Activated CD4-positive, CD25-positive, alpha-beta regulatory T cell treated with anti-CD3 and anti-CD28 coated beads, Interleukin-2, amount 50 U/mL, for 24 hours (primary cell): ENCODE measurements around the gene ASB16.
A peak's percentile ranks its signal among the peaks of the same experiment; 100 is the strongest.
"Not testable (repeated sequence)": the region's sequence is repeated elsewhere in the genome, so short reads cannot be mapped to it uniquely, and the experiment has no call there.

Experiments
- ATAC-seq, 2 donors: fragments of 150-1000 bp; cut with Tn5 transposase; one replicate each; pipeline ENCODE4 v1.10.0; 2021; ENCODE audit warnings: mild to moderate bottlenecking in 1 of 2, moderate library complexity in 1 of 2

Gene ASB16

DNA sequence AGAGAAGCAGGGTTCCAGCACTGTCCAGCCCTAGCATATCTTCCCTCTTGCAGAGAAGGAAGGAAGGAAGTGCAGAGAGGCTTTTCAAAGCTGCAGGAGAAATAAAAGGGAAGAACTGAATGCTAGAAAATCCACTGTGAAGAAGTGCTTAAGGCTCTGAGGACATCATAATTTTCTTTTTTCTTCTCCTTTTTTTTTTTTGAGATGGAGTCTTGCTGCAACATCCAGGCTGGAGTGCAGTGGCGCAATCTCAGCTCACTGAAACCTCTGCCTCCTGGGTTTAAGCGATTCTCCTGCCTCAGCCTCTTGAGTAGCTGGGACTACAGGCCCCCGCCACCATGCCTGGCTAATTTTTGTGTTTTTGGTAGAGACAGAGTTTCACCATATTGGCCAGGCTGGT is 21.4 kb upstream of the ASB16 start:
- ATAC-seq, result not testable (repeated sequence)

DNA sequence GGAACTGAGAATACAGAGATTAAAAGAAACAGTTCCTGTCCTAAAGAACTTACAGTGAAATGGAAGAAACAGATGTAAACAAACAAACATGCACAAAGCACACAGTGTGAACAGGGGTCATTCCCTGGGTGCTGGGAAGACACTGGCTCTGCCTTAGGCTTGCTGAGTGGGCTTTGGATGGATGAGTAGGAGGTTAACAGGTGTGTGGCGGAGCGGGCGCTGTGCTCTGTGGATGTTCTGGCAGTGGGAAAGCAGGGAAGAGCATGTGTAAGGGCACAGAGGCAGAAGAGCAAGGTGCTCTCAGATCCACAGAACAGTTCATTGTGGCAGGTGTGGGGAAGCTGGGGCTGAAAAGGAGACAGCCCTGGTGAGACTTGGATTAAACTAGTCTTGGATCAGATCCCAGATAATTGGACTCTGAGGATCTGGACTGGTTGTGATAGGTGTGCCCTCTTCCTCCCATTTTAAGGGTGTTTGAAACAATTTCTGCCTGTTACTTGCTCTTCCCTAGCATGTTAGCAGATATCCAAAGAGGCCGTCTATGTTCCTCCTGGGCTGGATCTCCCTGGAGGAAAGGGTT is 20.7 kb upstream of the ASB16 start:
- ATAC-seq, result no peak

DNA sequence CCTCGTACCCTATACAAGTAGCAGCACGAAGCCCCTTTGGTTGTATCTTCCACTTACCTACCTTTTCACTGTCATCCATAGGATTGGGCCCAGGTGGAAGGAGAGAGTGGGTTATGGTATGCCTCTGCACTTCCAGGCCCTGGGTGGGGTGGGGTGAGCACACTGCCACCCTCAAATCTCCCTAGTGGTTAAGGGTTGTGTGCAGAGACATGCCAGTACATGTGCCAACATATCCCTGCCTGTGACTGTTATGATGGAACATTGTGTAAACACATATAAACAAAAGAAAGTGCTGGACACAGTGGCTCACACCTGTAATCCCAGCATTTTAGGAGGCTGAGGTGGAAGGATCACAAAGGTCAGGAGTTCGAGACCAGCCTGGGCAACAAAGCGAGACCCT is 17.6 kb upstream of the ASB16 start:
- ATAC-seq, result no peak

DNA sequence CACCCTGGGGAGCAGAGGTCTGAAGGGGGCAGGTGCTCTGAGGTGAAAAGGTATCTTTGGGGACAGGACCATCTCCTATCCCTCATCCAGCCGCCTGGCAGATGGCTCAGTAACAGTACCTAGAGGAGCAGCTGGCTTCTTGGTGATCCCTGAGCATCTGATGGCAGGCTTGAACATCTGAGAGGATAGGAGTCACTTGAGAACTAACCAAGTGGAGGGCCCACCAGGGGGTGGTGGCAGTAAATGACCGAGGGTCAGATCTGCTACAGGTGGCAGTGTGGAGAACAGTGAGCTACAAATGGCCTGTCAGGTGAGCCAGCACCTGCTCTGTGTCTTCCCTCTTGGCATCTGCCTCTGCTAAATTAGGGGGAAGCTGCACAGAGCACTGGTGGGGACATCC is 15.0 kb upstream of the ASB16 start:
- no peak for ATAC-seq

DNA sequence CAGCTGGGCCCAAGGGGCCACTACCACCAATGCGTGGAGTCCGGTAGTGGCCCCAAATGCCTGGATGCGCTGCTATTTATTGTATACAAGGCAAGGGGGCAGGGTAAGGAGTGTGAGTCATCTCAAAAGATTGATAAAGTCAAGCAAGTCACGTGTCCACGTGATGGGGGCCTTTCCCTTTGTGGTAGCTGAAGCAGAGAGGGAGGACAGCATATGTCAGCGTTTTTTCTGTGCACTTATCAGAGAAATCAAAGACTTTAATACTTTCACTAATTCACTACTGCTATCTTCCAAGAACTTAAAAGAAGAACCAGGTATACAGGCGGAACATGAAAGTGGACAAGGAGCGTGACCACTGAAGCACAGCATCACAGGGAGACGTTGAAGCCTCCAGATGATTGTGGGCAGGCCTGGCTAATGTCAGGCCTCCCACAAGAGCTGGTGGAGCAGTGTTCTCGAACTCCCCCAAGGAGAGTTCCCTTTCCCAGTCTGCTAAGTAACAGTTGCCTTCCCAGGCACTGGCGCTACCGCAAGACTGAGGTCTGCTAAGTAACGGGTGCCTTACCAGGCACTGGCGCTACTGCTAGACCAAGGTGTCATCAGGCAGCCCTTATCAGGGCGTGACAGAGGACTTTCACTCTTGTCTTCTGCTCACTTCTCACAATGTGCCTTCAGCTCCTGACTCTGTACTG is 10.8 kb upstream of the ASB16 start:
- ATAC-seq, result peak; percentile 65 to 81

DNA sequence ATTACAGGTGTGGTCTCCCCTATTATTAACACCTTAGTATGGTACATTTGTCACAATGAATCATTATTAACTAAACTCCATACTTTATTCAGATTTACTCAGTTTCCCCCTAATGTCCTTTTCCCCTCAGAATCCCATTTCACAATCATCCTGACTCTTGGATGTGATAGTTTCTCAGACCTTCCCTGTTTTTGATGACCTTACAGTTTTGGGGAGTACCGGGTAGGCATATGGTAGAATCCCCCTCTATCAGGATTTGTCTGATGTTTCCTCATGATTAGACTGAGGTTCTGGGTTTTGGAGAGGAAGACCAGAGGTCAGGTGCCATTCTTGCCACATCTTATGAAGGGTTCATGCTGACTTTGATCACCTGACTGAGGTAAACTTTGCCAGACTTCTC is 6.0 kb upstream of the ASB16 start:
- ATAC-seq, result no peak

DNA sequence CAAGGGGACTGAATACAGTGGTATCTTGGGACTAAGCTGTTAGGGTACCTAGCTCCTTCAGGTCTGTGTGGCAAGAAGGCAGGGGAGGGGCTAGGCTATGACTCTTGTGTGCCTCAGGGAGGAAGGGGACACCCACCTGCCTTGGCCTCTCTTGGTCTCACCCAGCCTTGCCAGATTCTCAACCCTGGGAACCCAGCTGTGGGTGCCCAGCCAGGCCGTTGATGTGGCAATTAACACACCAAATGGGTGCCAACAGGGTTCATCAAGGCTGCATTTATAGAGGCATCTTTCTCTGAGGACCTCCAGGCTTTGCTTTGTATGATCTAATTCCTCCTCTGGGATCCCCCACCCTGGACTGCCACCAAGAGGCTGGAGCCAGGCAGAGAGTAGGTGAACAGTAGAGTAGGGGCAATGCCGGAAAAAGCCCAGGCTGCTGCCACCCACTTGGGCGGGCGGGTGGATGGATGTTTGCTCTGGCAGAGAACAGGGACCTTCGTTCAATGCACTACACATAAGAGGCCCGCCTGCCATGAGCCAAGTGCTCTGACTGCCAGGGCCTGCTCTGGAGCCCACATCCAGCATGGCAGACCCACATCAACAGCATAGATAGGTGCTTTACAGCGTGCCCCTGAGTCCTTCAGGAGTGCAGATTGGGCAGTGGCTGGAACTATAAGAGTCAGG is 3.2 kb upstream of the ASB16 start:
- ATAC-seq, result no peak

DNA sequence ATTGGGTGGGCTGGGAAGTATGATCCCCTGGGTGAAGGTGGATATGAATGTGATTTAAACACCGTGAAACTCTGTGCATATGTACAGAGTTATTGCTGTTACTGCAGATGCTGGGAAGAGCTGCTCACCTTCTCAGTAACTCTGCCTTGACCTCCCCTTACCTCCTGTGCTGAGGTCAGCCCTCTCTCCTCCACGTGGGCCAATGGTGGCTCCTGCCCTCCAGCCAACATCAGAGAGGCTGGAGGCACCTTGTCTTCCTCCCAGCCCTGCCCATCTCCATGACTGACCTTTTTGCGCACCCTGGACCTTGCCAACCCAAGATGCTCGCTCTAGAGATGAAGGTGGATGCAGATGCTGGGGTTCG is 387 bp upstream of the ASB16 start:
- no peak for ATAC-seq

DNA sequence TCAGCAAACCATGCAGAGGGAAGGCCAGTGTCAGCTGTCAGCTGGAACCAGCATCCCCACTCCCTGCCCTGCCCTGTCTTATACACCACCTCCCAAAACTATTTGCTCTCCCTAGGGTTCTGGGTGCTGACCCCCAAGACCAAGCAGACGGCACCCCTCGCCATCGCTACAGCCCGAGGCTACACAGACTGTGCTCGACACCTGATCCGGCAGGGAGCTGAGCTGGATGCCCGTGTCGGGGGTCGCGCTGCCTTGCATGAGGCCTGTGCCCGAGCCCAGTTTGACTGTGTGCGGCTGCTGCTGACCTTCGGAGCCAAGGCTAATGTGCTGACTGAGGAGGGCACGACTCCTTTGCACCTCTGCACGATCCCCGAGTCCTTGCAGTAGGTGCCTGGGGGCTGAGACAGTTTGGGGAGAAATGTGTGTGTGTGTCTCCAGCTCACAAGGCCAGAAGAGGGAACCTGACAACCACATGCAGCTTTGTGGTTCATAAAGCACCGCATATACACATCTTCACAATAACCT is 1.5 kb downstream of the ASB16 start:
- no peak for ATAC-seq

DNA sequence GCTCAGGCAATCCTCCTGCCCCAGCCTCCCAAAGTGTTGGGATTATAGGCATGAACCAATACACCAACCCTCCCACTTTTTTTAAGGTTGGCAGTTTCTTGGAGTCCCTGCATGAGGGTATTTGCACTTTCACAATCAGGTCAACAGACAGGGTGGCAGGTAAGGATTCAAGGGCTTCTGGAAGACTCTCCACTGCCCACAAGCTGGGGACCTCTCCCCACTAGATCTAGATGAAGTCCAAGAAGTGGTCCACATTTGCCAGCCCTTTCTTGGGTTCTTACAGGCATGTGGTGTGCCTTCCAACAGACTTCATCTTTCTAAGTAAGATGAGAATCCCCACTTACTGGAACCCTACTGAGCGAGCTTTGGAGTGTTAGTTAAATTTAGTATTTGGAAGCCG is 3.9 kb downstream of the ASB16 start:
- no peak for ATAC-seq

DNA sequence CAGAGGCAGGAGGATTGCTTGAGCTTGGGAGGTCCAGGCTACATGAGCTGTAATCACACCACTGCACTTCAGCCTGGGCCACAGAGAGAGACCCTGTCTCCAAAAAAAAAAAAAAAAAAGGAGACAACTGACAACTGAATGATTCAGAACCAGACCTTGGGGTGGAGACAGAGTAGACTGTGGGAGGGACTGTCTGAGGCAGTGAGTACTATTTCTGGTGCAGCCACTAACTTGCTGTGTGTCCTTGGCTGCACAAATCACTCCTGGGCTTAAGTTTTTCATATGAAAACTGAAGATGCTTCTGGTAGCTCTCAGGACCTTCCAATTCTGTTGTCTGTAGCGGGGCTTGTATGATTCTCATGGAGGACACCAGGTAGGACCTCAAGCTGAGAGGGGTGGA is 5.8 kb downstream of the ASB16 start:
- peak in 1 of 2 donors; percentile 45 for ATAC-seq

DNA sequence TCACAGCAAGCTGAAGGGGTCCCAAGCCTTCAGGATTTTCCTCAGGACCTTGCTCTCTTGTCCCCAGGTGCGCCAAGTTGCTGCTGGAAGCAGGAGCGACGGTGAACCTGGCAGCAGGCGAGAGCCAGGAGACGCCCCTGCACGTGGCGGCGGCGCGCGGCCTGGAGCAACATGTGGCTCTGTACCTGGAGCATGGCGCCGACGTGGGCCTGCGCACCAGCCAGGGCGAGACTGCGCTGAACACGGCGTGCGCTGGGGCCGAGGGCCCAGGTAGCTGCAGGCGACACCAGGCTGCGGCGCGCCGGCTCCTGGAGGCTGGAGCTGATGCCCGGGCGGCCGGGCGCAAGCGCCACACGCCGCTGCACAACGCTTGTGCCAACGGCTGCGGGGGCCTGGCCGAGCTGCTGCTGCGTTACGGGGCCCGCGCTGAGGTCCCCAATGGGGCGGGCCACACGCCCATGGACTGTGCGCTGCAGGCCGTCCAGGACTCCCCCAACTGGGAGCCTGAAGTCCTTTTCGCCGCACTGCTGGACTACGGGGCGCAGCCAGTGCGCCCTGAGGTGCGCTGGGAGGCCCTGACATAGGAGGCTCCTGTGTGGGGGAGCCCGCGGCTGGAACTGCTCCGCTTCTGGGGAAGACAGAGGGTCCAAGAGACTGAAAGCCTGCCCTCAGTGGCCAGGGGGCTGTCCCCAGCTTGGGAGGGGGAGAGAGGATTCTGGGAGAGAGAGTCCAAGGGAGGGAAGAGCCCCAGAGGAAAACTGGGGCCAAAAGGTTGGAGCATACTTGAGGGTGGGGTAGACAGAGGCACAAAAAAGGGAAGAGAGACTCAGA is 6.4 kb downstream of the ASB16 start:
- no peak for ATAC-seq

DNA sequence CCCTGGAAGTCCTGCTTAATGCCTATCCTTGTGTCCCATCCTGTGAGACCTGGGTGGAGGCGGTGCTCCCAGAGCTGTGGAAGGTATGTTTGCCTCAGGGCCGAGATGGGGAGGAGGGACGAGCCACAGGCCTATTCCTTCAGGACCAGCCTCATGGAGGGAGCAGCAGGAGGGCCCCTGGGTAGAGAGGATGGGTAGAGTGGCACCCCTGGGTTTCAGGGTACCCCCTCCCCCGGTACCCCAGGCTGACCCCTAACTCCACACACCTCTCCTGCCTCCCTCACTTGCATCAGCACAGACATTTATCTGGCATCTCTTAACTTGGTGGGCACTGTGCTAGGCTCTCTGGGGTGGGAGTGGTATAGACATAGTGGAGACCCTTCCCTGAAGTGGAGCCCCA is 7.1 kb downstream of the ASB16 start:
- ATAC-seq, result no peak

DNA sequence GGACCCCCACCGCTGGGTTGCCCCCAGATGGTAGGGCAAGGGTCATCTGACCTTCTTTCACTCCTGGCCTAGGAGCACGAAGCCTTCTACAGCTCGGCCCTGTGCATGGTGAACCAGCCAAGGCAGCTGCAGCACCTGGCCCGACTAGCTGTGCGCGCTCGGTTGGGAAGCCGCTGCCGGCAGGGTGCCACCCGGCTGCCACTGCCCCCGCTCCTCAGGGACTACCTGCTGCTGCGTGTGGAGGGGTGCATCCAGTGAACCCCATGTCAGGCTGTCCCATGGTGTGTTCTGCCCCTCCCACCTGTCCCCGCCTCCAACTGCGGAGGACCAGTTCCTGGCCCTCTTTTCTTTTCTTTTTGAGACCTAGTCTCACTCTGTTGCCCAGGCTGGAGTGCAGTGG is 7.6 kb downstream of the ASB16 start:
- ATAC-seq, result no peak

DNA sequence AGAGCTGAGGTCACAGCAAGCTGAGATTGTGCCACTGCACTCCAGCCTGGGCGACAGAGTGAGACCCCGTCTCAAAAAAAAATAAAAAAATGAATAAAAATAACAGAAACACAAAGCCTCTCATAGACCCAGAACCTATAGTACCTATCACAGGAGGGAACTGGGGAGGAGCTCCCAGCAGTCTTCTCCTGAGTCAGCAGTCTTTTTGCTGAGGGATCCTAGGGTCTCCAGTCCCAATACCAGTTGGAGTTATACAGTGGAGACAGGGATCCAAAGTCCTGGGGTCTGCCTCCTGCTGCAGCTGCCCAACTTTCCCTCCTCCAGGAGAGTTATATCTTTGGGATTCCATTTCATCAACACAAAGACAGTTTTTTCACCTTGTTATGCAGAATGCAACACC is 12.5 kb downstream of the ASB16 start:
- ATAC-seq, result no peak

DNA sequence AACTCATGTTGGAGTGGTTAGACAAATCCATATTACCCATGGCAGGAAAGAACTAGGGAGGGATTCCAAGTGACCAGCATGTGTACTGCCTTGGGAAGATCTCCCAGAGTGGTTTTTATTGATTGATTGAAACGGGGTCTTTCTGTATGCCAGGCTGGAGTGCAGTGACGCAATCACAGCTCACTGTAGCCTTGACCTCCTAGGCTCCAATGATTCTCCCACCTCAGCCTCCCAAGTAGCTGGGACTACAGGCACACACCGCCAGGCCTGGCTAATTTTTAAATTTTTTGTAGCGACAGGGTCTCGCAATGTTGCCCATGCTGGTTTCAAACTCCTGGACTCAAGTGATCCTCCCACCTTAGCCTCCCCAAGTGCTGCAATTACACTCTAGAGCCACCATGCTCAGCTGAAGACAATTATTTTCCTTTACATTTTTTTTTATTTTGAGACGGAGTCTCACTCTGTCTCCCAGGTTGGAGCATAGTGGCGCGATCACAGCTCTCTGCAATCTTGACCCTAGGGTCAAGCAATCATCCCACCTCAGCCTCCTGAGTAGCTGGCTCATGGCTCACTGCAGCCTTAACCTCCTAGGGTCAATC is 13.8 kb downstream of the ASB16 start:
- ATAC-seq, result no peak

DNA sequence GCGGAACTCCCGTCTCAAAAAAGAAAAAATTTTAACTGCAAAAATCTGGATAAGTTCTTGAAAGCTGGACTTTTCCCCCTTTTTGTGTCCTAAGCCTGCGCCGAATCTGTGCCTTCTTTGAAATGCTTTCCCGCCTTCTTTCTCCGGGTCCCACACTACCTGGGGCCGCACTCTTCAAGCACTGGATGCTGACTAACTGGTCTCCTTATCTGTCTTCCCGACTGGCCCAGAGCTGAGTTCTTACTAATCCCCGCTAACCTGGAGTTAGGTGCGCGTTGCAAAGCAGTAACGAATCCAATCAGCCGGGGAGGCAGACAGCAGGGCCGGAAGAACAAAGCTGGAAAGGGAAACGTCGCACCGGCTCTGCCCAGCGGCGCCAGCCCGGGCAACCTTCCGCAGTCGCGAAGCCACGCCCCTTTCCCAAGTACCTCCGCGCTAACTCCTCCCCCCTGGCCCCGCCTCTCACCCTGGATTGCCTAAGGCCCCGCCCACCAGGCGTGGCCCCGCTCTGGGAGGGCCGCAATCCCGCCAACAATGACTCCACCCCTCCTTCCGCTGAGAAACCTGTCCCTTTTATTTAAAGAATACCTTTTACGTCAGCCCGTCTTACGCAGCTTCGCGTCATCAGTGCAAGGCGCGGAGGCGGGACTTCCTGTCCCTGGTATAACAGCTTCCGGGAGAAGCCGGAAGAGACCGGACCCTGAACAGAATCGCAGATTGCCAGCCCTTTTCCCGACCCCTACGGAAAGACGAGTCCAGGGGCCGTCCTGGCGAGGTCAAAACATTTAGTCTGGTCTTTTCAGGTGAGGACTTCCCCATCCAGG is 16.0 kb downstream of the ASB16 start, which contains the start of gene TMUB2:
TSS of gene TMUB2 (plus strand) at position 666 of the 824 bp plus-strand sequence. CDS start 737 bp downstream, outside the sequence.
- peak; percentile 87 to 89 for ATAC-seq

DNA sequence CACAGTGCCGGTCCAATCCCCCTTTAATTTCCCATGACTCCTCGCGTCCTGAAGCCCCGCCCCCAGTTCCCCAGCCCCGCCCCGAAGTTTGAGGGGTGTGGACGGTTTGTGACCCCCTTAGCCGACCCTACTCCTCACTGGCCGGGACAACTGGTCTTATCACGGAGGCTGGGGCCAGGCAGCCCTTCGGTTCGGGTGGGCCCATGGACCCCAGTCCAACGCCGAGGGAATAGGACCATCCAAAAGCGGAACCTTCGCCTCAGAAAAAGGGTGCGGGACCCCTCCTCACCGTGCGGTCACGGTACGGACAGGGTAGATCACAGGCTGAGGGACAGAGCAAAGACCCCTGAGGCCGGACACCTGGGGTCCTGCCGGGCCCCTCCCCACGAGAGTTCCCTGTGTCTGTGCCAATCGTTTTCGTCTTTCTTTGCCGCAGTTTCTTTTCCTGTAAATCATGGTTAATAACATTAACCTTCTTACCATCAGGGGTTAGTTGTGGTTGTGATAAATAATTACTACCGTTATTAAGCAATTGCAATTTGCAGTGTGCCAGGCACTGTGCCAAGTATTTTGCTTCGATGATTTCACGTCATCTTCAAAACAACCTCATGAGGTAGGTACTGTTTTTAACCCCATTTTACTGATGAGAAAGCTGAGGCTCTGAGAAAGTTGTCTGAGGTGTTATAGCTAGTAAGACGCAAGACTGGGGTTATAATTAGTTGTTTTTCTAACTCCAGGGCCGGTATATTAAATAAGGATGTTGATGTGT is 16.8 kb downstream of the ASB16 start:
- ATAC-seq, result peak; percentile 56 to 63

DNA sequence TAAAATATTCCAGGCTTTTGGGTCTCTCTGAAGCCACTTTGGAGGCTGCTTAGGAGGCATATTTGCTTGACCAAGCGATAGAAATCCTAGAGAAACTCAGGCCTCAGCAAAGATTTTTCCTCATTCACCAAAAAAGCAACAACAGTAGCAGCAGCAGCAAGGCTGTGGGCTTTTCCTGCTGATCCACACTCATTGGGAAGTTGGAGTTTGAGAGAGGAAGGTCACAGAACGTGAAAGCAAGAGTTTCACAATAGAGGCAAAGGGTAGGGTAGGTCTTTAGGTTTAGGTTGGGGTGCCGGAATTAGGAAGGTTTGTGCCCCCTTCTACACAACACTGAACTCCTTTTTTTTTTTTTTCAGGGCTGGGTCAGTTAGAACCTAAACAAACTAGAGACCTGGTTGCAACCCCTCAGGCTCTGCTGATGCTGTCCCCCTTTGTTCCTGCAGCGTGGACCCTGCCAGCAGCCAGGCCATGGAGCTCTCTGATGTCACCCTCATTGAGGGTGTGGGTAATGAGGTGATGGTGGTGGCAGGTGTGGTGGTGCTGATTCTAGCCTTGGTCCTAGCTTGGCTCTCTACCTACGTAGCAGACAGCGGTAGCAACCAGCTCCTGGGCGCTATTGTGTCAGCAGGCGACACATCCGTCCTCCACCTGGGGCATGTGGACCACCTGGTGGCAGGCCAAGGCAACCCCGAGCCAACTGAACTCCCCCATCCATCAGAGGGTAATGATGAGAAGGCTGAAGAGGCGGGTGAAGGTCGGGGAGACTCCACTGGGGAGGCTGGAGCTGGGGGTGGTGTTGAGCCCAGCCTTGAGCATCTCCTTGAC is 18.3 kb downstream of the ASB16 start:
- no peak for ATAC-seq

DNA sequence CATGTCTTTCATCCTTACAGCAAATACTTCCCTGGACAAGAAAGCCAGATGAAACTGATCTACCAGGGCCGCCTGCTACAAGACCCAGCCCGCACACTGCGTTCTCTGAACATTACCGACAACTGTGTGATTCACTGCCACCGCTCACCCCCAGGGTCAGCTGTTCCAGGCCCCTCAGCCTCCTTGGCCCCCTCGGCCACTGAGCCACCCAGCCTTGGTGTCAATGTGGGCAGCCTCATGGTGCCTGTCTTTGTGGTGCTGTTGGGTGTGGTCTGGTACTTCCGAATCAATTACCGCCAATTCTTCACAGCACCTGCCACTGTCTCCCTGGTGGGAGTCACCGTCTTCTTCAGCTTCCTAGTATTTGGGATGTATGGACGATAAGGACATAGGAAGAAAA is 20.0 kb downstream of the ASB16 start:
- ATAC-seq, result no peak
